ENCODE measurements around the gene SMG5. TPM values are rescaled to one million over a fixed set of nuclear protein-coding genes. Genes with fewer than 3 reads are reported as not detected.

SMG5 gene
- polyA plus RNA-seq, 1 donor (not counting 4 experiments of a cell fraction or from before 2014, with no cell fraction given): 22.4 TPM

DNA sequence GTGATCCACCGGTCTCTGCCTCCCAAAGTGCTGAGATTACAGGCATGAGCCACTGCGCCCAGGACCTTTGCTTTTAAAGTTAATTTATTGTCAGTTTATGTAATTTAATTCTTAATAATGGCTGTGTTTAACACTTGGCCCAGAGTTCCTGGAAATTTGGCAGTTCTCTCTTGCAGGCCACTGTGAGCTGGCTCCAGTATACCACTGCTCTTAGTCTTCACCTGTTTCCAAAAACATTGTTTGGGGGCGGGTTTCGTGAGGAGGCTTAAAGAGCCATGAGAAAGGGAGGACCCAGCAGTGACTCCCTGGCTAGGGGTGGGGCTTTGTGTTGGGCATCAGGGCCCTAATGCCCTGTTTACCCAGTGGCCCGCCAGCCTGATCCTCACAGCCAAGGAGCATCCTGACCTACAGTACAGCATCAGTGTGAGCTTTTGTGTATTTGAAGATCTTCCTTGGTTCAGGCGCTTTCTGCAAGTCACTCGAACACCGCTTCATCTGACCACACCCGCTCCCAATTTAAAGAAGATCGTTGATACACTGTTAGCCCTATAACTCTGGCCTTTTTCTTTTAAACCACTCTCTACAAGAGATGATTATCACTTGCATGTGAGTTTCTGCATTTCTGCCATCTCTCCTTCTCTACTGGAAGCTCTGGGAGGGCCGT is 52.7 kb downstream of the SMG5 start:
- no peak overlapping the region for H3K4me2 ChIP-seq (ENCODE audit: control insufficient read depth, extremely low read depth, insufficient read depth, low read depth, low read length)
- no peak overlapping the region for H2AFZ ChIP-seq (ENCODE audit: control insufficient read depth, low read length)
- H3K9me1 ChIP-seq (ENCODE audit: control insufficient read depth, extremely low read depth, insufficient read depth, low read length): no peaks in the 10 kb centered on the region
- H3K9ac ChIP-seq (ENCODE audit: control insufficient read depth, extremely low read depth, insufficient read depth, low read length): no peak overlapping the region
- H4K20me1 ChIP-seq (ENCODE audit: control insufficient read depth, extremely low read depth, insufficient read depth, low read length): no peaks in the 10 kb centered on the region
- FAIRE-seq (no peak), DNase-seq (ENCODE audit: low read depth, low spot score) (no peak)
- peaks cover 4 to 5% of the 10 kb centered on the region in 2 experiments for H3K36me3 ChIP-seq (ENCODE audit: control insufficient read depth in 2 of 2, extremely low read depth in 1 of 2, insufficient read depth in 2 of 2, low read length in 2 of 2)
- no peaks in the 10 kb centered on the region for H3K79me2 ChIP-seq (ENCODE audit: control insufficient read depth, insufficient read depth, low read length)
- dilution Hi-C loops (cut with MboI; ENCODE audit: extremely low pct_ligation_motif_present, low sequenced_read_pairs): no loop called here
- no peaks in the 10 kb centered on the region for H3K9me3 ChIP-seq (ENCODE audit: control insufficient read depth, low read depth, low read length)
- peaks cover 8% of the 10 kb centered on the region for H3K4me1 ChIP-seq (ENCODE audit: control insufficient read depth, extremely low read depth, insufficient read depth, low read length)
- no peak for TF ChIP-seq EZH2 (IDR thresholded peaks at IDR 0.05; ENCODE audit: low read length)
- TF ChIP-seq CTCF (optimal IDR thresholded peaks at IDR 0.05 in 1 of 3, IDR thresholded peaks at IDR 0.05 in 1 of 3, conservative IDR thresholded peaks at IDR 0.05 in 1 of 3; ENCODE audit: extremely low read depth in 1 of 3, insufficient read depth in 2 of 3, low read length in 3 of 3): no peak
- no peak overlapping the region for H3K27ac ChIP-seq (ENCODE audit: control insufficient read depth, insufficient read depth, low read length)
- H3K4me3 ChIP-seq (ENCODE audit: control insufficient read depth in 2 of 3, extremely low read depth in 1 of 3, insufficient read depth in 2 of 3, low read depth in 1 of 3, low read length in 3 of 3): no peak overlapping the region
- H3K27me3 ChIP-seq (ENCODE audit: control insufficient read depth, extremely low read depth, insufficient read depth, low read length): no peaks in the 10 kb centered on the region

DNA sequence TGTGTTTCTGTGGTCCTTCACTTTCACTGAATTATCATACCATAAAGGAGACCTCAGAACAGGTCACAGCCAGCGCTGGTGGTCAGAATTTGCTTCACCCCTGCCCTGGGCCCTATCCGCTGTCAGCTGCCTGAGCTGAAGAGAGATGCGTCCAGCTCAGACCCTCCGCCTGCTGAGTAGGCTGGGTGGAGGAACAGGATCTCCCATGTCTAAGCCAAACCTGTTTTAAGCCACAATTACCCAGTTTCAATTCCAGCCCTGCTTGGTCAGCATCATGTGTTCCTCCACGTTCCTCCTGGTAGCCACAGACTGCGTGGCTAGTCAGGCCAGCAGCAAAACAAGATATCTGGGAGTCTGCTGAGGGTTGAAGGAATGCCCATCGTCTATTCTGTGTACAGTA is 54.1 kb downstream of the SMG5 start:
- no peaks in the 10 kb centered on the region for H3K9me3 ChIP-seq (ENCODE audit: control insufficient read depth, low read depth, low read length)
- no peak for FAIRE-seq

More for the DNA sequence above, 54.1 kb downstream of the SMG5 start:
- H3K4me1 ChIP-seq (ENCODE audit: control insufficient read depth, extremely low read depth, insufficient read depth, low read length): peaks cover 5% of the 10 kb centered on the region
- no peaks in the 10 kb centered on the region for H3K9me1 ChIP-seq (ENCODE audit: control insufficient read depth, extremely low read depth, insufficient read depth, low read length)
- no peaks in the 10 kb centered on the region for H3K79me2 ChIP-seq (ENCODE audit: control insufficient read depth, insufficient read depth, low read length)
- TF ChIP-seq CTCF (optimal IDR thresholded peaks at IDR 0.05 in 1 of 3, IDR thresholded peaks at IDR 0.05 in 1 of 3, conservative IDR thresholded peaks at IDR 0.05 in 1 of 3; ENCODE audit: extremely low read depth in 1 of 3, insufficient read depth in 2 of 3, low read length in 3 of 3) (no peak), EZH2 (IDR thresholded peaks at IDR 0.05; ENCODE audit: low read length) (no peak)
- dilution Hi-C loops (cut with MboI; ENCODE audit: extremely low pct_ligation_motif_present, low sequenced_read_pairs): no loop called here
- H2AFZ ChIP-seq (ENCODE audit: control insufficient read depth, low read length): no peak overlapping the region
- no peak overlapping the region for H3K4me3 ChIP-seq (ENCODE audit: control insufficient read depth in 2 of 3, extremely low read depth in 1 of 3, insufficient read depth in 2 of 3, low read depth in 1 of 3, low read length in 3 of 3)
- no peak for DNase-seq (ENCODE audit: low read depth, low spot score)
- no peak overlapping the region for H3K27ac ChIP-seq (ENCODE audit: control insufficient read depth, insufficient read depth, low read length)
- H3K36me3 ChIP-seq (ENCODE audit: control insufficient read depth in 2 of 2, extremely low read depth in 1 of 2, insufficient read depth in 2 of 2, low read length in 2 of 2): peaks cover 3 to 8% of the 10 kb centered on the region in 2 experiments
- no peaks in the 10 kb centered on the region for H4K20me1 ChIP-seq (ENCODE audit: control insufficient read depth, extremely low read depth, insufficient read depth, low read length)
- H3K9ac ChIP-seq (ENCODE audit: control insufficient read depth, extremely low read depth, insufficient read depth, low read length): no peak overlapping the region
- H3K27me3 ChIP-seq (ENCODE audit: control insufficient read depth, extremely low read depth, insufficient read depth, low read length): no peaks in the 10 kb centered on the region
- no peak overlapping the region for H3K4me2 ChIP-seq (ENCODE audit: control insufficient read depth, extremely low read depth, insufficient read depth, low read depth, low read length)
